HG03060 (cell line): ENCODE measurements around the gene GSTT2B.
"Not testable (repeated sequence)": the region's sequence is repeated elsewhere in the genome, so short reads cannot be mapped to it uniquely, and the experiment has no call there.

Experiments
- ATAC-seq: cut with Tn5 transposase; IDR thresholded peaks from one replicate; pipeline ENCODE4 v1.9.1; 2021; ENCODE audit warnings: low read depth, moderate number of reproducible peaks; ENCODE audit not compliant: unreplicated experiment

The GSTT2B gene

DNA sequence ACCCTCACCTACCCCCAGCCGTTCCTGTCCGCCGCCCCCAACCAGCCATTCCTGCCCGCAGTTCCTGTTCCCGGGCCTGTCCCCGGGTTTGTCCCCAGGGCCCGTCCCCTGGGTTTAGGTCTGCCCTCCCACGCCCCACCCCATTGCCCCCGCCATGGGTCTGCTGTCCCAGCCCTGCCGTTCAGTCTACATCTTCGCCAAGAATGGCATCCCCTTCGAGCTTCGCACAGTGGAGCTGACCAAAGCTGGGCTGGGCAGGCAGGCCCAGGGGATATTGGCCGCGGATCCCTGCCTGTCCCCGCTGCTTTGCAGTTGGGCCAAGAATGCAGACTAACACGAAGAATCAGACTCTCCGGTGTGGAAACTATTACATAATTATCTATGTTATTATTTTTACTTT lies 11.2 kb downstream of the GSTT2B start:
- ATAC-seq = not testable (repeated sequence)

DNA sequence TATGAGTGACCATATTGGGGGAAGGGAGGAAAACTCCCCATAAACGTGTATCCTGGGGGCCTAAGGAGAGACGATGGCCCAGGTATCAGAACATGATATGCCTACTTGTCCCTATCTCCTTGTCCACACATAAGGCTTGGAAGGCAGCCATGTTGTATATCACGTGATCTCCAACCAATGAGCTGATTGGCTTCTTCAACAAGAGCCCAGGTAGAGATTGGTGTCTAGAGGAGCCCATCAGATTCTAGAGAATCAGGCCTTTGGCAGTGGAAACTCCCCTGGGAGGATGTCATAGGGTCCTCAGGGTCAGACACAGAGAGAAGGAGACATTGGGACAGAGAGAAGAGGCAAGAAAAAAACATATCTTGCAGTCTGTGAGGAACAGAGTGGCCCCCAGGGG lies 13.6 kb downstream of the GSTT2B start:
- ATAC-seq = not testable (repeated sequence)

DNA sequence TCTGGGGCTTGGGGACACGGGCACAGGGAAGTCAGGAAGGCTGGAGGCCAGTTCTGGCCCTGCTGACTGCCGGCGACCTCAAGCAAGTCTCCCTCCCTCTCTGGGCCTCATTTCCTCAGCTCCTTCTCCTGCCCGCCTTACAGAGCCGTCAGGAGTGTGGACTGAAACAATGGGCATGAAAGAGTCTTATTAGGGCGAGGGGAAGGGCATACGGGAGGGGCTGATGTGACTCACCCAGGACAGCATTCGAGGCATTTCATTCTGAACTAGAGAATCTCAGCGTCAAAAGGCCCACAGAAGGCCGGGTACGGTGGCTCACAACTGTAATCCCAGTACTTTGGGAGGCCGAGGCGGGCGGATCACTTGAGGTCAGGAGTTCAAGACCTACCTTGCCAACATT lies 20.8 kb downstream of the GSTT2B start:
- ATAC-seq = not testable (repeated sequence)

DNA sequence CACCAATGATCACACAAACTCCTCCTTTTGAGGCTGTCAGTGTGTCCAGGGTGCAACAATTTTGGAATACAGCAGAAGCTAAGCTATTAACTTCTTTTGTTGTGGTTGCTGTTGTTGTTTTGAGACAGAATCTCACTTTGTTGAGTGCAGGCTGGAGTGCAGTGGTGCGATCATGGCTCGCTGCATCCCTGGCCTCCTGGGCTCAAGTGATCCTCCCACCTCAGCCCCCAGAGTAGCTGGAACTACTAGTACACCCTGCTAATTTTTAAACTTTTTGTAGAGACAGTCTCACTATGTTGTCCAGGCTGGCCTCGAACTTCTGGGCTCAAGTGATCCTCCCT lies 22.0 kb downstream of the GSTT2B start:
- no peak for ATAC-seq

DNA sequence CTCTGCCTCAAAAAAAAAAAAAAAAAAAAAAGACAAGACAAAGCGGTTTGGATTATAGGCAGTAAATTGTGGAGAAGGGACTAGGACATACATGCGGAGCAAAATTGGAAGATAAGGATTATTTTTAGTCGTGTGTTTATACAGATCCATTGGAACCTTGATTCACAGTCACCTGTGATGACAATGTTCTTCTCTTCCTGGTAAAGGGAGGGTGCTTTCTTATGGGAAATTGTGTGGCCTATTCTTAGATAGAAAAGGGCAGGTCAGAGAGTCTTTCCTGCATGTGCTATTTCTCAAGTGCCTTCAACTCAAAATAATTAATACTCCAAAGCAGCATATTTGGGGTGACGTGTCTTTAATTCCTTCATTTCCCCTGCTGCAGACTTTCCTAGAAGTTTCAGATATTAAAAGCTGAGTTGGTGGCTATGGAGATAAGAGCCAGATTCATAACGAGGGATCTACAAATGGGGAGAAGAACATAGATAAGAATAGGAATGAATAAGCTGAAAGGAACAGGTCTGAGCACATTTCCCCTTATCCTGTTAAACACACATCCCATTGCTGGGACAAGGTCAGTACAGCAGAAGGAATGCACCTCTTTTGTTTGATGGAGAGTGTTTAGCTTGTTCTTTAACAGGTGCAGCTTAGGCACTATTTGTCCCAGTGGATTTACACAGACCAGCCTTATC lies 22.5 kb downstream of the GSTT2B start:
- ATAC-seq = no peak

GRCh38 chr22:23926561-23926960 lies 34.4 kb downstream of the GSTT2B start:
- no peak for ATAC-seq

DNA sequence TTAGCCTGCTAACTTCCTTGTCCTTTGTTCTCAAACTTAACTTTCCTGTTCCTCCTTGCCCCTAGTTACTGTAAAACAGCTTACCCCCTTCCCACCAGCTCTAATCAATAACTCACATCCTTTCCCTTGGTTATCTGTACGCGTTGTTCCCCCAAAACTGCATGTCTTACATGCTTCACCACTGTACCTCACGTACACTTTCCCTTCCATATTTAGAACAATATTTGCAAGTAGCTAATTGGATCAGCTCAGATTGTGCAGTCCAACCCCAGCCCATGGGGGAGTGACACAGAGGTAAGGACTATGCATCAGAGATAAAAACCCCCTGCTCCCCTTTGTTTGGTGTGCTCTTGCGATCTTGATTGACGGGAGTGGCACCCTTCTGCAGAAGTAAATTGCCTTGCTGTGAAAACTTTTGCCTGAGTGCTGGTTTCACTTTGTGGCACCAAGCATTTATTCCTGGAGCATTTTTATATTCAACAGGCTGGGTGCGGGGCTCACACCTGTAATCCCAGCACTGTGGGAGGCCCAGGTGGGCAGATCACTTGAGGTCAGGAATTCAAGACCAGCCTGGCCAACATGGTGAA lies 35.9 kb downstream of the GSTT2B start:
- no peak for ATAC-seq

DNA sequence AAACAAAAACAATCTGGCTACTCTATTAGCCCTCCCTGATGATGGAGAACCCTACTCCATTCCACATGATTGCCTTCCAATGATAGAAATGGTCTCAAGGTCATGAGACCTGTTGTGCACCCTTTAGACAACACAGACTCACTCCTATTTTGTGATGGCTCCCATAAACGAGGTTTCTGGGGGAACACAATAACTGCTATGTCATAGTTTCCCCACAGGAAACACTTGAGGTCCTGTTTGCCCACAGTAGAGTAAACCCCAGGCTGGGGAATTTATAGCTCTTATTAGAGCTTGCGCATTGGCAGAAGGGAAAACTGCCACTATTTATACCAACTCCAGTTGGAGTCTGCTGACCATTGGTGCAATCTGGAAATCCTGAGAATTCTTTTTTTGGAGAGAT lies 38.1 kb downstream of the GSTT2B start:
- no peak for ATAC-seq

- not testable (repeated sequence) for ATAC-seq
Measured at GRCh38 chr22:23921586-23922201, 39.3 kb downstream of the GSTT2B start.

GRCh38 chr22:23920267-23920611 lies 40.8 kb downstream of the GSTT2B start:
- not testable (repeated sequence) for ATAC-seq

DNA sequence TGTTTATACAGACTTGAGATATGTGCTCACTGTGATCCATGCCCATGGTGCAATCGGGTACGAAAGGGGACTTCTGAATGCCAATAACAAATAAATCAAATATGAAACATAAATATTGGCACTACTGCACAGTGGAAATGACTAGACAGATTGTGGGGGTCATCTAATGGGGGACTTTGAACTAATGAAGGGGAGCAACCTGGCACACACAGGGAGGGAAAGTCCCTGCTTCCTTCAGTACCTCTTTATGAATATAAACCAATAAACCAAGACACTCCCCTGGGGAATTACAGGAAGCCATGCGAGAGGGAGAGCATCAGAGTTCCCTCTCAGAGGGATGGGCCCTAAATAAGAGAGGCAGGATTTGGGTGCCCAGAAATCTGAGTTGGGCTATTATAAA lies 45.7 kb downstream of the GSTT2B start:
- ATAC-seq = no peak

DNA sequence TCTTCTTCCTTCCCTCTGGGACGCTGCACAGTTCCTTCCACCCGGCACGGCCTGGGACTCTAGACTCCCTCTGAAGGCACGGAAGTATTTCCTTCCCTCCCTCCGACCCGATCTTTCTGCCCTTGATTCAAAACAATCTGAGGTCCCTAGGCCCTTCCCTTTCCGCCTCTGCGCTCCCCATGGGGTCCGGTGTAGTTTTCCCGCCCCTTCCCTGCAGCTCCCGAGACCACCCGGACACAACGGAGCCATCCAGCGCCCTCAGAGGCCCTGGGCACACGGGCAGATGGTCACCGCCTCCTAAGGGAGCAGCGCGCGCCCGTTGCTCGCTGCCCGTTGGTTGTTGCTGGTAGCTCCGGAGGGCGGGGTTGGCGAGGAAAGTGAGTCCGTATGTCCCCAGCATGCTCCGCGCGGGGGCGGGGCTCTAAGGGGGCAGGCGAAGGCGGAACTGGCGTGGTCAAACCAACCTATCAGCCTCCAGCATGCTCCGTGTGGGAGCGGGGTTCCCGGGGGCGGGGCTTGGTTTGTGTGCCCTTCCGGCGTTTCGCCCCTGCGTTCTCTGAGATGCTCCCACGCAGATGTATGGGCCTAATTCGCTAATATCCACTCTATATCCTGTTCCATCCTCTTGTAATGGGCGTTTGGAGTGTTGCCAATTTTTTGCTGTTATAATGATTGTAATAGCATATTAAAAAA lies 47.2 kb downstream of the GSTT2B start:
- ATAC-seq = peak; percentile 86

DNA sequence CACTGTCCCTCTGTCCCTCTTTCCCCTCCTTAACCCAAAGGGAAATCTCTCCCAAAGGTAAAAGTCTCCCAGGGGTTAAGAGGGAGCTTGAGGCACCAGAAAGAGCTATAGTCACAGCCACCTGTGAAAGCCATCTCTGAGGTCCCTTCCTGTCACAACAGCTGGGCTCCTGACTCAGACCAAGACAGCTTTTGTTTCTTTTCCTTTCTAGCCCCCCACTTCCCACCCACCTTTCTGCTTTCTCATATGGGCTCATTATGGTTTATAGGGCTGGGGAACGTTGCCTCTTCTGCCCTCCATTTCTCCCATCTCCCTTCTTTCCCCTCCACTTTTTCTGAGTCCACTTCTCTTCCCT lies 47.7 kb downstream of the GSTT2B start:
- ATAC-seq = no peak

GRCh38 chr22:23912293-23912903 lies 48.6 kb downstream of the GSTT2B start:
- no peak for ATAC-seq

DNA sequence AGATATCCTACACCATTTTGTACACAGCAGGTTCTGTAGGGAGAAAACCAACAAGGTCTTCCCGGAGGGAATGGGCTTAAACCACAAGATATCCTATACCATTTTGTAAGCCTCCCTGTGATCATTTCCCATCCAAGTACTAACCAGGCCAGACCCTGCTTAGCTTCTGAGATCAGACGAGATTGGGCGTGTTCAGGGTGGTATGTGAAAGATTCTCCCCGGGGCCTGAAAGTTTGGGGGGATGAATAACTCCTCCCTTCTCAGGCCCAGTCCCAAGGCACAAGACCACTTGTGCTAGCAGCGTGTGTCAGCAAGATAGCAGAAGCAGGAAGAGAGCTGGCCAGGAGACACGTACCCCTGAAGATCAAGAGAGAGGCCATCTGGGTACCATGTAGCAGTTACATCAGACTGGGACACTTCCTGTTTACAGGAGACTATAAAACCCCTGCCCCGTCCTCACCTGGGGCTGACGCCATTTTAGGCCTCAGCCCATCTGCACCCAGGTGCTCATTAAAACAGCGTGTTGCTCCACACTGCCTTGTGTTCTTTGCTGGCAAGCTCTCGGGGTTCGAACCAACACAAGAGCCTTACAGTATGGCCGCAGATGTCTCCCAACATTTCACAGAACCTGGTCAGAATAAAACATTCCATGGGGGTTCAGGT lies 49.5 kb downstream of the GSTT2B start:
- ATAC-seq = no peak

GRCh38 chr22:23910496-23911190 lies 50.4 kb downstream of the GSTT2B start:
- no peak for ATAC-seq

DNA sequence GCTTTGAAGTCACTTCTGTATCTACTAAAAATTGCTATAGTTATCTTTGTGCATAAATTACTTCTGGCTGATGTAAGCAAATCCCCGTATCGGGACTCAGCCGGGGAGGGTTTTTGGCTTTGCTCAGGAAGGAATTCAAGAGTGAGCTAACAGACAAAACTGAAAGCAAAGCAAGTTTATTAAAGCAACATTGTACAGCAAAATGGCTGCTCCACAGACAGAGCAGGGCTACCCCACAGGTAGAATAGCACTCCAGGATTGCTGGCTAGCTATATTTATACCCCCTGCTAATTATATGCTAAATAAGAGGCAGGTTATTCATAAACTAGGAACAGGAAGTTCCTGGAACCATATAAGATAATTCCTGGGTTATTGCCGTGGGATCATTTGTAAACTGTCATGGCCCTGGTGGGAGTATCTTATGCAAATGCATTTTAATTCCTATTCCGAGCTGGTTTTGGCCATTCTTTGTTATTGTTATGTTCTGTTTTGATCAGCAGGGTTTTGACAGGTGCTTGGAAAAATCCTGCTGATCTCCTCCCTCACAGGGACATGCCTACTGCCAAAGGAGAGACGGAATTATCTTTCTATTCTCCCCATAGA lies 51.6 kb downstream of the GSTT2B start:
- ATAC-seq = no peak

DNA sequence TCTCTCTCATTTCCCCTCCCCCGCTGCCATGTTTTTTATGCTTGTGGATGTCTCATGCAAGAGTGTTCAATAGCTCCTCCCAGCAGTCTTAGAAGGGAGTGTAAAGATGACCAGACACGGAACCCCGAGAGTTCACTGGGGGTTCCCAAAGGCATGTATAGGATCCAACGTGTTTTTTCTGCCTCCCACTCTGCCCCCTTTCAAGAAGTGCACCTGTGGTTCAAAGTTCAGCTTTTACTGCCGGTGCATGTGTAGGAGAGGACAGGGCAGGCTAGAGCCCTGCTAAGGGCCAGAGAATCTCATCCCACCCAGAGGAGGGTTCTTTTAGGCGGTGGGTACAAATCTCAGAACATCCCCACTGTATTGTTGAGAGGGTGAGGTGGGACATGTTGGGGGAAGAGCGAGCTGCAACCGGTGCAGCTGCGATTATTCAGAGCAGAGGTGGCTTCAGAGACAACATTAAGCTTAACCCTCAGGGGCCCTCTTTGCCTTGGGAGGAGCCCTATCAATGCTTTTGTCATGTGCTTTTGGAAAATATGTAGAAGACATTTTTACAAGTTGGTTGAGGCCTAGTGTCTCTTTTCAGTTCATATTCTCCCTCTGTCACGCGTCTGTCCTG lies 52.3 kb downstream of the GSTT2B start:
- no peak for ATAC-seq

DNA sequence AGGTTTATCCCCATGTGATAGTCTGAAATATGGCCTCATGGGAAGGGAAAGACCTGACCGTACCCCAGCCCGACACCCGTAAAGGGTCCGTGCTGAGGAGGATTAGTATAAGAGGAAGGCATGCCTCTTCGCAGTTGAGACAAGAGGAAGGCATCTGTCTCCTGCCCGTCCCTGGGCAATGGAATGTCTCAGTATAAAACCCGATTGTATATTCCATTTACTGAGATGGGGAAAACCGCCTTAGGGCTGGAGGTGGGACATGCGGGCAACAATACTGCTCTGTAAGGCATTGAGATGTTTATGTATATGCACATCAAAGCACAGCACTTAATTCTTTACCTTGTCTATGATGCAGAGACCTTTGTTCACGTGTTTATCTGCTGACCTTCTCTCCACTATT lies 53.6 kb downstream of the GSTT2B start:
- ATAC-seq = not testable (repeated sequence)
